BE2C (cell line): Measurements from ENCODE around the gene TEDC1.

Experiments used
- DNase-seq: peaks from one replicate; pipeline ENCODE4 v3.0.0-alpha.2; 2020
- H3K27me3 ChIP-seq: fragments of 250-450 bp; sonication (Bioruptor Pico); 2 replicates; pipeline ENCODE4 v1.5.1; 2020; ENCODE audit warnings: mild to moderate bottlenecking
- H3K36me3 ChIP-seq: fragments of 250-450 bp; sonication (Bioruptor Pico); 2 replicates; pipeline ENCODE4 v1.5.1; 2020; ENCODE audit warnings: mild to moderate bottlenecking
- H3K4me1 ChIP-seq: fragments of 250-450 bp; sonication (Bioruptor Pico); 2 replicates; pipeline ENCODE4 v1.5.1; 2020
- H3K4me3 ChIP-seq: 2 replicates; pipeline ENCODE4 v1.5.1; 2011; ENCODE audit warnings: low read depth, low read length
- H3K9me3 ChIP-seq: fragments of 250-450 bp; sonication (Bioruptor Pico); 2 replicates; pipeline ENCODE4 v1.5.1; 2020
- TF ChIP-seq, protein P1 (sequence below): IDR thresholded peaks from 2 replicates; pipeline ENCODE4 v1.5.1; 2012; ENCODE audit warnings: mild to moderate bottlenecking, low read depth, low read length

Gene TEDC1

DNA sequence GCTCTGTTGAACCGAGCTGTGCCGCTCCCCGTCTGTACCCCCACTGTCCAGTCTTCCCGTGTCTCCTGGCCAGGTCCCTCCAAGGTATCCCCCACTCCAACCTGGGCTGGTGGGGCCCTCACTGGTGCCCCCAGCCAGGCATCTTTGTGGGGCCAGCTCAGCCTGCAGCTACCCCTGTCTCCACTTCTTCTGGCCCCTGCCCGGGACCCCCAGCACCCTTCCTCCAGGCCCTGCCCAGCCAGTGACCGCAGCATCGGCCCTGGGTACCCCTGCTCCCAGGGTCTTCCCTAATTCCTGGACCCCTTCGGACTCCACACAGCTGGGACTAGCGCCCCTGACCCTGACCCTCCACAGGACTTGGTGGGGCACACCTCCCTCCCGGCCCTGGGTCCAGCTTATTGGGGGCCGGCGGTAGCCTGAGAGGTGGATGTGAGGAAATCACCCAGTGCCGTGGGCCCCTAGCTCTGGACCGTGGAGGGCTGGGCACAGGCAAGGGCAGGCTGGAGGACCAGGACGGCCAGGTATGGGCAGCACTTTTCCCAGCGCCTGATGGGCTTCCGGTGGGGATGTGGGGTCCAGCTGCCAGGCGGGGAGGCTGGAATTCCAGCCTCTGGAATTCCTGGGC is 8.4 kb upstream of the TEDC1 start:
- DNase-seq = no peak
- Histone ChIP-seq H3K36me3 (peaks cover 7% of the 10 kb centered on the region), H3K4me1 (peaks cover 56% of the 10 kb centered on the region), H3K9me3 (no peaks in the 10 kb centered on the region), H3K27me3 (no peaks in the 10 kb centered on the region), H3K4me3 (peak overlapping the region; percentile 45)
- TF ChIP-seq, protein P1, sequence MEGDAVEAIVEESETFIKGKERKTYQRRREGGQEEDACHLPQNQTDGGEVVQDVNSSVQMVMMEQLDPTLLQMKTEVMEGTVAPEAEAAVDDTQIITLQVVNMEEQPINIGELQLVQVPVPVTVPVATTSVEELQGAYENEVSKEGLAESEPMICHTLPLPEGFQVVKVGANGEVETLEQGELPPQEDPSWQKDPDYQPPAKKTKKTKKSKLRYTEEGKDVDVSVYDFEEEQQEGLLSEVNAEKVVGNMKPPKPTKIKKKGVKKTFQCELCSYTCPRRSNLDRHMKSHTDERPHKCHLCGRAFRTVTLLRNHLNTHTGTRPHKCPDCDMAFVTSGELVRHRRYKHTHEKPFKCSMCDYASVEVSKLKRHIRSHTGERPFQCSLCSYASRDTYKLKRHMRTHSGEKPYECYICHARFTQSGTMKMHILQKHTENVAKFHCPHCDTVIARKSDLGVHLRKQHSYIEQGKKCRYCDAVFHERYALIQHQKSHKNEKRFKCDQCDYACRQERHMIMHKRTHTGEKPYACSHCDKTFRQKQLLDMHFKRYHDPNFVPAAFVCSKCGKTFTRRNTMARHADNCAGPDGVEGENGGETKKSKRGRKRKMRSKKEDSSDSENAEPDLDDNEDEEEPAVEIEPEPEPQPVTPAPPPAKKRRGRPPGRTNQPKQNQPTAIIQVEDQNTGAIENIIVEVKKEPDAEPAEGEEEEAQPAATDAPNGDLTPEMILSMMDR = no peak

DNA sequence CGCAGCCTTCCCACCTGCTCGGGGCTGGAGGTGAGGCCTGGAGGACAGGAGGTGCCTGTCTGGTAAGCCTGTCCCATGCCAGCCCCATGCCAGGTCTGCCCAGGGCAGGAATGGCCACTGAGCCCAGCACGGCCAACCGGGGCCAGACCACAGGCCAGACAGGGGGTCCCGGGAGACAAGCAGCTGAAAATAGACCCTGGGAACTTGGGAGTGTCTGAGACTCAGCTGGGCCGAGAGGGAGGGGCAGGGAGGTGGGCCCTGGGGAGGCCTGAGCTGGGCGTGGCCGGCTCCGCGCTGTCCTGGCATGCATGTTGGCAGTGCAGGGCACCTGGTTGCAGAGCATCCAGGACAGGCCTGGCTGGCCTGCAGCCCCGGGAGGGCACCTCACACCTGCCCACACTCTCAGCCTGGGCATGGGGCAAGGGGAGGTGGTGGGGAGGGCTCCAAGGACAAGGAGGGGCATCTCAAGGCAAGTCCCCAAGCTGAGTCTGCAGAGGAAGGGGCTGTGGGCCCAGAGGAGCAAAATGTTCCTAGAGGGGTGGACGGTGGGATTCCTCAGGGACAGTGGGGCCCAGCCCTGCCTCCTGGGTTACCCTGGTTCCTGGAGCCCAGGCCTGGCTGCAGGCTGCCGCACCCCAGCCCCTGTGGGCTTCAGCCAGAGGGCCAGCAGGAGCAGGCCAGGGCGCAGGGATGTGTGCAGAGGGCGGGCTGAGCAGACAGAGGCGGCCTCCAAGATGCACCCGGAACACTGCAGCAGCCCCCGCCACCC is 7.6 kb upstream of the TEDC1 start:
- H3K27me3 ChIP-seq = no peaks in the 10 kb centered on the region
- no peaks in the 10 kb centered on the region for H3K9me3 ChIP-seq
- no peak for DNase-seq
- TF ChIP-seq, protein P1 = no peak
- H3K4me1 ChIP-seq = peaks cover 56% of the 10 kb centered on the region
- no peak overlapping the region for H3K4me3 ChIP-seq
- H3K36me3 ChIP-seq = peaks cover 7% of the 10 kb centered on the region

DNA sequence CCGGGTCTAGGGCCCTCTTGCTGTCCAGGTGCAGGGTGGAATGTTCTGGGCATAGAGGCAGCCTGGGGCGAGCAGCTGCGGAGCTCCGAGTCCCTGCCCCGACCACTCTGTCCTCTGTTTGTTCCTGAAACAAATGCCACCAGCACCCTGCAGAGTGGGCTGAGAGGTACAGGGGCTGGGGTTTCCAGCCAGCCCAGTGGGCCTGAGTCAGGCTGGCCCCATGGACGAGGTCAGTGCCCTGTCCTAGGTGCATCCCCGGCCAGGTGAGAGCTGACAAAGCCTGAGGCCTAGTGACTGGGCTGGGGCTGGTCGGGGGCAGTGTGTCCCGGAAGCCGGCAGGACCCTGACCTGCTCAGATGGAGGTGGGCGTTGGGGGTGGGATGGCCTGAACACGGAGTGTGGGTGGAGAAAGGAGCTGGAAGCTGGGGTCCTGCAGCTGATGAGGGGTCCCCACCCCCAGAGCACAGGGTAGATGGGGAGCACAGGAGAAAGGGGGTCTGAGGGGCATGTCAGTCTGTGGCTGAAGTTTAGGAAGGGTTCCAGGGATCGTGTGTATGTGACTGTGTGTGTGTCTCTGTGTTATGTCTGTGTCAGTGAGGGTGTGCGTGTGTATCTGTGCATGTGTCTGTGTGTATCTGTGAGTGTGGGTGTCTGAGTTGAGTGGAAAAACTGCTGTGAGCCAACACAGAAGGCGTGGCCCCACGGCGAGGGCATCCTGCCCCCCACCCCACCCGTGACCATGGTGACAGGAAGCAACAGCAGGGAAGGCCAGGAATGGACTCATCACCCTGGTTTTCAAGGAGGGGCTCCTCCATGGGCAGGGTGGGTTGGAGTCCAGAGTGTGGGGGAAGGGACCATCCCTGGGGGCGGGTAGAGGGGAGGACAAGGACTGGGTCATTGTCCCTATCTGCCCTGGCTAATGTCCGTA is 6.7 kb upstream of the TEDC1 start:
- TF ChIP-seq, protein P1 = no peak
- DNase-seq = no peak
- Histone ChIP-seq H3K4me1 (peaks cover 60% of the 10 kb centered on the region), H3K36me3 (peaks cover 6% of the 10 kb centered on the region), H3K27me3 (no peaks in the 10 kb centered on the region), H3K9me3 (no peaks in the 10 kb centered on the region), H3K4me3 (no peak overlapping the region)

DNA sequence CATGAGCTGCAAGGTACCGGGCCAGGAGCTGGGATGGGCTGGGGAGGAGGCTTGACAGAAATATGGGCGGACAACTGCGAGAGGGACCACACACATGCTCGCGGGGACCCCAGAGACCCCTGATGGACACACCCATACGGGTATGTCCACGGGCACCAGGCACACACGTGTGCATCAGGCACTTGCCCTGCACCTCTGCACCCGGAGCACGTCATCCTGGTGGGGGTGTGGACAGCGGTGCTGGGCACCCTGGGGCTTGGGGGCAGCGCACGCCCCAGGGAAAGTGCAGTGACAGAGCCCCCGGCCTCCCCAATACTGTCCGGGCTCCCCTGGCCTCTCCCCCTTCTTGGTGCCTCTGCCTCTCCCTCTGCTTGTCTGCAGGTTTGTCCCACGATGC is 6.1 kb upstream of the TEDC1 start:
- Histone ChIP-seq H3K4me1 (peaks cover 55% of the 10 kb centered on the region), H3K27me3 (no peaks in the 10 kb centered on the region), H3K4me3 (no peak overlapping the region), H3K36me3 (no peaks in the 10 kb centered on the region), H3K9me3 (no peaks in the 10 kb centered on the region)
- TF ChIP-seq, protein P1 = no peak
- no peak for DNase-seq

DNA sequence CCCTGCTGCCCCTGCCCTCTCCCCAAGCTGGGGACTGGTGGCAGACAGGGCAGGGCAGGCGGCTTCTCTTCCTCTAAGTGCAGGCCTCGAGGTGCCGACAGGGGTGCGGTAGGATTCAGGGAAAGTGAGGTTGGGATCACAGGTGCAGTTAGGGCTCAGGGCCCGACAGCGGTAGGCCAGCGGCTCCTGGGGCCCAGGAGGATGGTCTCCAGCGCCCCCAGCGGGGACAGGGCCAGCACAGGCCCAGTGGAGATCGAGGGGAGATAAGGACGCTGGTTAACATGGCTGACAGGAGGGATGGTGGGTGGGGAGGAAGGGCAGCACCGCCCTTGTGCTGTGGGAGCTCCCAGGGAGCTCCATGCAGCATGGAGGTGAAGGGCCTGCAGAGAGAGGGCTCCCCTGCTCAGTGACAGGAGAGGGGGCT is 5.3 kb upstream of the TEDC1 start:
- H3K9me3 ChIP-seq = no peaks in the 10 kb centered on the region
- H3K27me3 ChIP-seq = no peaks in the 10 kb centered on the region
- H3K4me1 ChIP-seq = peaks cover 49% of the 10 kb centered on the region
- H3K36me3 ChIP-seq = no peaks in the 10 kb centered on the region
- H3K4me3 ChIP-seq = peak overlapping the region; percentile 58
- TF ChIP-seq, protein P1 = peak; percentile 87
- DNase-seq = peak; percentile 92
